Measurements from ENCODE around the gene ENGASE. TPM values are rescaled to one million over a fixed set of nuclear protein-coding genes. Genes with fewer than 3 reads are reported as not detected.

The ENGASE gene
- total and polyA plus RNA-seq, 2 experiments from 2014 or later = 48.8 to 69.8 TPM

DNA sequence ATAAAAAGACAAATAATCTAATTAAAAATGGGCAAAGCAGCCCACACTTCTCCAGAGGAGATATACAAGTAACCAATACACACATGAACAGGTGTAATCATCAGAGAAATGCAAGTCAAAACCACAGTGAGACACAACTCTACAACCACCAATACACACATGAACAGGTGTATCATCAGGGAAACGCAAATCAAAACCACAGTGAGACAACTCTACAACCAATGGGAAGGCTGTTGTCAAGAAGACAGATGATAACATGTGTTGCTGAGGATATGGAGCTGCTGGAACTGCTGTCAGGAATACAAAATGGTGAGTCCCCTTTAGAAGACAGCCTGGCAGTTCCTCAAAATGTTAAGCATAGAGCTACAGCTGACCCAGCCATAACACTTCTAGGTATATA, 22.5 kb upstream of the ENGASE start:
- TF ChIP-seq, protein P1, sequence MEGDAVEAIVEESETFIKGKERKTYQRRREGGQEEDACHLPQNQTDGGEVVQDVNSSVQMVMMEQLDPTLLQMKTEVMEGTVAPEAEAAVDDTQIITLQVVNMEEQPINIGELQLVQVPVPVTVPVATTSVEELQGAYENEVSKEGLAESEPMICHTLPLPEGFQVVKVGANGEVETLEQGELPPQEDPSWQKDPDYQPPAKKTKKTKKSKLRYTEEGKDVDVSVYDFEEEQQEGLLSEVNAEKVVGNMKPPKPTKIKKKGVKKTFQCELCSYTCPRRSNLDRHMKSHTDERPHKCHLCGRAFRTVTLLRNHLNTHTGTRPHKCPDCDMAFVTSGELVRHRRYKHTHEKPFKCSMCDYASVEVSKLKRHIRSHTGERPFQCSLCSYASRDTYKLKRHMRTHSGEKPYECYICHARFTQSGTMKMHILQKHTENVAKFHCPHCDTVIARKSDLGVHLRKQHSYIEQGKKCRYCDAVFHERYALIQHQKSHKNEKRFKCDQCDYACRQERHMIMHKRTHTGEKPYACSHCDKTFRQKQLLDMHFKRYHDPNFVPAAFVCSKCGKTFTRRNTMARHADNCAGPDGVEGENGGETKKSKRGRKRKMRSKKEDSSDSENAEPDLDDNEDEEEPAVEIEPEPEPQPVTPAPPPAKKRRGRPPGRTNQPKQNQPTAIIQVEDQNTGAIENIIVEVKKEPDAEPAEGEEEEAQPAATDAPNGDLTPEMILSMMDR (IDR thresholded peaks at IDR 0.05; ENCODE audit: low read depth, low read length) = no peak
- Histone ChIP-seq H3K36me3 (no peaks in the 10 kb centered on the region), H3K27ac (no peak overlapping the region), H3K27me3 (no peaks in the 10 kb centered on the region), H3K4me3 (no peak overlapping the region), H3K9me3 (ENCODE audit: low read depth) (no peaks in the 10 kb centered on the region), H3K4me1 (ENCODE audit: low read depth) (no peaks in the 10 kb centered on the region)
- DNase-seq (ENCODE audit: low read depth in 1 of 2, low spot score in 1 of 2) = no peak

DNA sequence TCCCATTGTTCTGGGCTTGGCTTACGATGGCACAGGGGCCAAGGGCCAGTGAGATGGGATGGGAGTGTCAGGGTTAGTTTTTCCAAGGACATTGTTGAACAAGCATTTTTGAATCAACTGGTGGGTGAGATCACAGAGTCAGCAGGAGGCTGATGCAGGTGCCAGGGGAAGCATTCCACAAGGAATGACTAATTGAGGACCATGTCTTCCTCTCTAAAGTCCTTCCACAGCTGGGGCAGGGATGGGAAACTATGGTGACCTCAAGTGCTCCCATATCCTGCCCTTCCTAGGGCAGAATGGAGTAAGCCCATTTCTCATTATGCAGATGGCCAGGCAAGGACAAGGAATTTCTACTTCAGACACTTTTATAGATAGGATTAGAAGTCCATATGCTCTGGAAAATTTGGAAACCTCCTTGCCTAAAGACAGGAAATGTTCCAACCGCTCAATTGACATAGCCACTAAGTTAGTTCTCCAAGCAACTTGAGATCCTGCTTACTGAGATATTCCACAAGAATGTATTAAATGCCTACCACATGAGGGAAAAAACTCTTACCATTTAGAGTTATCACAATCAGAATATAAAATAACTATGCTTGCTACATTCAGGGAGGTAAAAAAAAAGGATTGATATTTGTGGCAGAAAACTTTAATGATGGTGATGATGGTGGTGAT, 21.2 kb upstream of the ENGASE start:
- H3K4me3 ChIP-seq = no peak overlapping the region
- no peak for DNase-seq (ENCODE audit: low read depth in 1 of 2, low spot score in 1 of 2)
- H3K27ac ChIP-seq = no peak overlapping the region
- TF ChIP-seq, protein P1 (IDR thresholded peaks at IDR 0.05; ENCODE audit: low read depth, low read length) = no peak
- no peaks in the 10 kb centered on the region for H3K4me1 ChIP-seq (ENCODE audit: low read depth)
- H3K36me3 ChIP-seq = no peaks in the 10 kb centered on the region
- H3K9me3 ChIP-seq (ENCODE audit: low read depth) = no peaks in the 10 kb centered on the region
- H3K27me3 ChIP-seq = no peaks in the 10 kb centered on the region

DNA sequence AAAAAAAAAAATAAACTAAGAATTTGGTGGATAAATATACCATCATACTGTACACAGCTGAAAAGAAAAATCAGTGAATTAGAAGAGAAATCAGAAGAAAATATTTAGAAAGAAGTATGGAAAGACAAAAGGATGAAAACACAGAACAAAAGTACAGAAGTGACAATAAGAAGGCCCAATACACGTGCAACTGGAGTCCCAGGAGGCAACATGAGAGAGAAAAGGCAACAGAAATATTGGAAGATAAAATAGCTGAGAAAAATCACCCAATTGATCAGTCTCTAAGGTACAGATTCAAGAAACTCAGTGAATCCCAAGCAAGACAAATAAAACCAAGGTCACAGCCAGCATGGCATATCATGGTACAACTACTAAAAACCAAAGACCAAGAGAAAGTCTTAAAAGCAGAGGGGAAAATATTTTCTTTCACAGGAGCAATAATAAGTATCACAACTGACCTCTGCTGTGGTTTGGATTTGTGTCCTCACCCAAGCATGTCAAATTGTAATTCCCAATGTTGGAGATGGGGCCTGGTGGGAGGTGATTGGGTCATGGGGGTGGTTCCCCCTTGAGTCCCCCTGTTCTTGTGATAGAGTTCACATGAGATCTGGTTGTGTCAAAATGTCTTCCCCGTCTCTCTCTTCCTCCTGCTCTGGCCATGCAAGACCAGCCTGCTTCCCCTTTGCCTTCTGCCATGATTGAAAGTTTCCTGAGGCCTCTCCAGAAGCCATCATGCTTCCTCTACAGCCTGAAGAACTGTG, 20.2 kb upstream of the ENGASE start:
- no peak for DNase-seq (ENCODE audit: low read depth in 1 of 2, low spot score in 1 of 2)

DNA sequence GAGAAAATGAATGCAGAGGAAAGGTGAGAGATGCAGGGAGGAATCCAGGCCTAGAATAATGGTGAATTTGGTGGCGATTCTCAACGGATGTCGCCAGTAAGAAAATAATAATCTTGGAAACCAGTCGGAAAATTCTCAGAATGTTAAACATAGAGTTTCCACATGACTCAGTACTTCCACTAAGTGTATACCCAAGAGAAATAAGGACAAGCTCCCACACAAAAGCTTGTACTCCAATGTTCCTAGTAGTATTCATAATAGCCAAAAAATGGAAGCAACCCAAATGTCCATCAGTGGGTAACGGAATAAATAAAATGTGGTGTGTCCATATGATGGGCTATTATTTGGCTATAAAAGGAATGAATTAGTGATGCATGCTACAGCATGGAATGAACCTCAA, 19.4 kb upstream of the ENGASE start:
- no peaks in the 10 kb centered on the region for H3K9me3 ChIP-seq (ENCODE audit: low read depth)

More for the DNA sequence above, 20.2 kb upstream of the ENGASE start:
- Histone ChIP-seq H3K36me3 (no peaks in the 10 kb centered on the region), H3K27ac (no peak overlapping the region), H3K27me3 (no peaks in the 10 kb centered on the region), H3K4me1 (ENCODE audit: low read depth) (no peaks in the 10 kb centered on the region), H3K4me3 (no peak overlapping the region), H3K9me3 (ENCODE audit: low read depth) (no peaks in the 10 kb centered on the region)
- TF ChIP-seq, protein P1 (IDR thresholded peaks at IDR 0.05; ENCODE audit: low read depth, low read length) = no peak

DNA sequence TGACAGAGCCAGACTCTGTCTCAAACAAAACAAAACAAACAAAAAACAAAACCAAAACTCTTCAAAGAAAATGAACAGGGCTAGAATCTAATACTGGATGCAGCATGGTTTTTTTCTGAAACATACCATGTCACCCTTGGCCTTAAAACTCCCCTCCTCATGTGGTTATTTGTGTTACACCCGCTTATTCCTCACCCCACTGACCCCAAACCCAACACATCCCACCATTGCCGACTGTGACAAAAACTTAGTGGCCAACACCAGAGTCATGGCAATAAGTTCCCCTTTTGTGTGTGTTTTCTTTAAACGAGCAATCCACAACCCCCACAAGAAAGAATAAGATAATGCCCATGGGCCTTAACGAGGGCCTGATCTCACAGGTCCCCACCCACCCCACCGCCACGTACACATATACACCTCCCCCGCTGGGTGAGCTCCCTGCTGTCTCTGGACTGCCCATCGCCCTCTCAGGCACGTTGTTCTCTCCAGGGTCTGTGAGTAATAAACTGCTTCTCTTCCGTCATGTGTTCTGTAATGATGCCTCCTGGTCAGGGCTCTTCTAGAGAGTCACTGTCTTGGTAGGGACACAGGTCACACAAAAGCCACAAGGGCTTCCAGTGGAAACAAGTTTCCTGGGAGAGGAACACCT, 16.8 kb upstream of the ENGASE start:
- TF ChIP-seq, protein P1 (IDR thresholded peaks at IDR 0.05; ENCODE audit: low read depth, low read length) = no peak
- Histone ChIP-seq H3K9me3 (ENCODE audit: low read depth) (no peaks in the 10 kb centered on the region), H3K27me3 (no peaks in the 10 kb centered on the region), H3K27ac (no peak overlapping the region), H3K4me1 (ENCODE audit: low read depth) (no peaks in the 10 kb centered on the region), H3K4me3 (no peak overlapping the region), H3K36me3 (no peaks in the 10 kb centered on the region)
- no peak for DNase-seq (ENCODE audit: low read depth in 1 of 2, low spot score in 1 of 2)

More for the DNA sequence above, 19.4 kb upstream of the ENGASE start:
- Histone ChIP-seq H3K4me1 (ENCODE audit: low read depth) (no peaks in the 10 kb centered on the region), H3K27me3 (no peaks in the 10 kb centered on the region), H3K4me3 (no peak overlapping the region), H3K27ac (no peak overlapping the region), H3K36me3 (no peaks in the 10 kb centered on the region)
- TF ChIP-seq, protein P1 (IDR thresholded peaks at IDR 0.05; ENCODE audit: low read depth, low read length) = no peak
- no peak for DNase-seq (ENCODE audit: low read depth in 1 of 2, low spot score in 1 of 2)

All from cardiac muscle cell (in vitro differentiated cells and primary cell).